Activated T-helper 1 cell treated with anti-CD3 and anti-CD28 coated beads, Interleukin-12 subunit alpha, Interleukin-12 subunit beta, Interleukin-2, Interleukin-4 antibody, amounts not matched to agents 30 ng/mL and 10 ng/mL and 1 ng/mL, durations not matched to agents 14 hours and 24 hours and 36 hours (primary cell): ENCODE measurements around the gene VAC14. TPM values are rescaled to one million over a fixed set of nuclear protein-coding genes. Genes with fewer than 3 reads are reported as not detected.
"Not testable (repeated sequence)": the region's sequence is repeated elsewhere in the genome, so short reads cannot be mapped to it uniquely, and the experiment has no call there.

Experiments used
- DNase-seq: peaks from one replicate; pipeline ENCODE4 v3.0.0; 2021; ENCODE audit warnings: low spot score
- H3K27ac Mint-ChIP-seq: one replicate; pipeline ENCODE4 v1.8.0; 2021; ENCODE audit warnings: mild to moderate bottlenecking, mixed read lengths
- H3K27me3 Mint-ChIP-seq: one replicate; pipeline ENCODE4 v1.8.0; 2022; ENCODE audit warnings: mild to moderate bottlenecking, moderate library complexity, mixed read lengths; ENCODE audit not compliant: insufficient read depth
- H3K36me3 Mint-ChIP-seq: one replicate; pipeline ENCODE4 v1.8.0; 2021; ENCODE audit warnings: low read depth, mixed read lengths
- H3K4me1 Mint-ChIP-seq: one replicate; pipeline ENCODE4 v1.8.0; 2021; ENCODE audit warnings: low read depth, mixed read lengths
- H3K4me3 Mint-ChIP-seq: one replicate; pipeline ENCODE4 v1.8.0; 2021; ENCODE audit warnings: mild to moderate bottlenecking, moderate library complexity, mixed read lengths
- H3K9me3 Mint-ChIP-seq: one replicate; pipeline ENCODE4 v1.8.0; 2021; ENCODE audit warnings: mixed read lengths
- intact Hi-C: fragments of 100-400 bp; cut with micrococcal nuclease; formaldehyde crosslinking; loops from one replicate; pipeline ENCODE4 v1.15.1; 2024
- total RNA-seq: library from RNA; stranded (reverse); gene quantifications from 2 replicates; pipeline ENCODE4 v1.2.3, GENCODE V29; 2022

VAC14 gene
- total RNA-seq, 1 donor from 2014 or later, result 37.5 TPM

- intact Hi-C loops, result no loop called here
- Mint-ChIP-seq H3K4me1 (peaks cover 51% of the 10 kb centered on the region), H3K27ac (no peak overlapping the region), H3K27me3 (no peaks in the 10 kb centered on the region), H3K9me3 (no peaks in the 10 kb centered on the region), H3K36me3 (peaks cover 23% of the 10 kb centered on the region), H3K4me3 (no peak overlapping the region)
- no peak for DNase-seq
Measured at GRCh38 chr16:70743791-70744190, 57.2 kb downstream of the VAC14 start.

- H3K9me3 Mint-ChIP-seq, H3K27me3 Mint-ChIP-seq, H3K4me3 Mint-ChIP-seq, DNase-seq, H3K27ac Mint-ChIP-seq, intact Hi-C loops: not testable (repeated sequence)
- peaks cover 54% of the 10 kb centered on the region for H3K4me1 Mint-ChIP-seq
- peaks cover 23% of the 10 kb centered on the region for H3K36me3 Mint-ChIP-seq
Measured at GRCh38 chr16:70742967-70743366, 58.0 kb downstream of the VAC14 start.

DNA sequence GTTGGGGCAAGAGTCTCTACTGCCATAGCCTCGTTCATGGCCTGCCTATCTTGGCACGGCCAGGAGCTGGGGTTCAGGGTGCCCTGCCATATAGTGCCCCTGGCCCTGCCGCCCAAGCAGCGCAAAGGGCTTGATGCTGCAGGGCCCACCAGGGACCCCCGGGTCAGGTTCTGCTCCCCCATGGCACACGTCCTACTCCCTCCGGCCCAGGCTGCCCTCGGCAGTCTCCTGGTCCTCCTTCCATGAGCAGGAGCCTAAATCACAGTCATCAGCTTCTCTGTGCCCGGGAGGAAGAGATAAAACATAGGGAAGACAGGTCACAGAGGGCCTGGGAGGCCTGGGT is 59.2 kb downstream of the VAC14 start:
- peak overlapping the region; percentile 15 for H3K27ac Mint-ChIP-seq

GRCh38 chr16:70740914-70741782 is 59.8 kb downstream of the VAC14 start:
- peaks cover 52% of the 10 kb centered on the region for H3K4me1 Mint-ChIP-seq
- no peak for DNase-seq
- H3K27ac Mint-ChIP-seq, result peak overlapping the region; percentile 61
- peaks cover 21% of the 10 kb centered on the region for H3K36me3 Mint-ChIP-seq
- no peak overlapping the region for H3K4me3 Mint-ChIP-seq
- intact Hi-C loops, result no loop called here
- no peaks in the 10 kb centered on the region for H3K9me3 Mint-ChIP-seq
- H3K27me3 Mint-ChIP-seq, result no peaks in the 10 kb centered on the region

More for the DNA sequence above, 59.2 kb downstream of the VAC14 start:
- Mint-ChIP-seq H3K4me3 (no peak overlapping the region), H3K27me3 (no peaks in the 10 kb centered on the region), H3K9me3 (no peaks in the 10 kb centered on the region), H3K36me3 (peaks cover 23% of the 10 kb centered on the region), H3K4me1 (peaks cover 53% of the 10 kb centered on the region)
- no peak for DNase-seq
- intact Hi-C loops, result no loop called here

DNA sequence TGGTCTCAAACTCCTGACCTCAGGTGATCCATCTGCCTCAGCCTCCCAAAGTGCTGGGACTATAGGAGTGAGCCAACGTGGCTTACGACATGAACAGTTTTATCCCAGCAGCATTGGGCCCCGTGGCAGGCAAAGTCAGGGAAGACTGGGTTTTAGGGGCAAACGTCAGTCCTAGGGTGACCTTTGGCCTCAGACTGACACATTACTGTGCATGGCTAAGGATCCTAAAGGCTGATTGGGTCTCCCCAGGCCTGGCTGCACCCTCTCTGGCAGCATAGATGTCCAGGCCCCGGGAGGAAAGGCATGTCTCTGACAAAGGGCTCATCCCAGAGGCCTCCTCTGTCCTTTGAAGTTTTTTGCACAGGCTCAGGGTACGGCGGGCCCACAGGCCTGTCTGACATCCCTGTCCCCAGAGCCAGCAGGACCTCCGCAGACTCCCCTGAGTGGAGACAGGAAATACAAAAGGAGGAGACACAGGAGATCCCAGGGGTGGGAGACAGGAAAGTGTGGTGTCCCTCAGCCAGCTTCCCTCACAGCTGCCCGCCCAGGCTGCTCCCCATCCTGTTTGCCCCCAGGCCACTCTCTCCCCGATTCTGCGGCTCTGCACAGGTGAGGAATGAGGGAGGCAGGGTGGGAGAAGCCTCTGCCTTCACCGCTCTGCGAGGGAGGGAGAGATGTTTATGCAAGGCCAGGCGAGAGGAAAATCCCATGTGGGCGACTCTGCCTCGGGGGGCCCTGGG is 60.6 kb downstream of the VAC14 start:
- intact Hi-C loops, result no loop called here
- H3K4me1 Mint-ChIP-seq, result peaks cover 49% of the 10 kb centered on the region

GRCh38 chr16:70739389-70739788 is 61.6 kb downstream of the VAC14 start:
- intact Hi-C loops, result loop anchor here (2.0 to 10.0 kb wide), 3 partner anchors 53 to 627 kb away; partner anchors contain the start of genes MTSS2 and PDPR
- Mint-ChIP-seq H3K4me3 (peak overlapping the region; percentile 26), H3K36me3 (peaks cover 24% of the 10 kb centered on the region), H3K27ac (peak overlapping the region; percentile 98), H3K4me1 (peaks cover 53% of the 10 kb centered on the region), H3K9me3 (no peaks in the 10 kb centered on the region), H3K27me3 (no peaks in the 10 kb centered on the region)
- DNase-seq, result no peak

More for the DNA sequence above, 60.6 kb downstream of the VAC14 start:
- Mint-ChIP-seq H3K36me3 (peaks cover 19% of the 10 kb centered on the region), H3K4me3 (peak overlapping the region; percentile 19), H3K9me3 (no peaks in the 10 kb centered on the region), H3K27ac (peak overlapping the region; percentile 52), H3K27me3 (no peaks in the 10 kb centered on the region)
- DNase-seq, result no peak

- peaks cover 53% of the 10 kb centered on the region for H3K4me1 Mint-ChIP-seq
- intact Hi-C loops, result loop anchor here (2.0 to 10.0 kb wide), 3 partner anchors 52 to 626 kb away; partner anchors contain the start of genes MTSS2 and PDPR
- peaks cover 17% of the 10 kb centered on the region for H3K36me3 Mint-ChIP-seq
- H3K9me3 Mint-ChIP-seq, result no peaks in the 10 kb centered on the region
- peak overlapping the region; percentile 98 for H3K27ac Mint-ChIP-seq
- DNase-seq, result no peak
- peak overlapping the region; percentile 79 for H3K4me3 Mint-ChIP-seq
- H3K27me3 Mint-ChIP-seq, result no peaks in the 10 kb centered on the region
Measured at GRCh38 chr16:70738083-70738977, 62.6 kb downstream of the VAC14 start.

DNA sequence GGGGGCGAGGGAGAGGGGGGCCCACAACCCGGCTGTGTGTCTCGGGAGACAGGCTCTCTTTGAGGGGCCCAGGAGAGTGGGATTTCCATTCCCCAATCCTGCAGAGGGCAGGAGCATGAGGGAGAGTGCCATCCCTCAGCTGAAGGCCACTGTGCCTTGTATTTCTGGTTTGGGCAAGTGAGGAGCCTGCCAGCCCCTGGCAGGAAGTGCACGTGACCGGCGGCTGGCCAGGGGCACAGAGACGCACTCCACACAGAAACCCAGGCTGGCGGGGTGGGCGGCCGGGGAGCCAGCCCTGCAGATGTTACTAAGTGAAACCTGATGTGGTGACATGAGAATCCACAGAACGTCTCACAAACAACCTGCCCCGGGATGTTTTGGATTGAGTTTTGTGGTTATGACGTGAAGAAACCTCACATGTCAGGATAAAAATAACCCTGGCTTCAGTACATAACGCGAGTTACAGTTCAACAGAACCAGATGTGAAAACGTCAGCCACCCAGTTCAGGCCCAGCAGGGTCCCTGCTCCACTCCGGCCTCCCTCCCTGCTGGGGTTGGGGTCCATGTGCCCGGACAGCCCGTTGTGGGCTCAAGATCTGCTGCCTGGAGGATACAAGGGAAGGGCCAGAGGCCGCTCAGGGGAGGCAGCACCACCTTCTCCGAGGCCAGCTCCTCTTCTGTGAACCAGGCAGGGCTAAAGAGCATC is 63.4 kb downstream of the VAC14 start:
- peaks cover 10% of the 10 kb centered on the region for H3K36me3 Mint-ChIP-seq
- no peaks in the 10 kb centered on the region for H3K9me3 Mint-ChIP-seq
- intact Hi-C loops, result loop anchor here (1.0 to 10.0 kb wide), 6 partner anchors 10 to 625 kb away; partner anchors contain the start of genes MTSS2, PDPR and VAC14
- peak overlapping the region; percentile 98 for H3K27ac Mint-ChIP-seq
- peaks cover 53% of the 10 kb centered on the region for H3K4me1 Mint-ChIP-seq
- peak; percentile 83 for DNase-seq
- no peaks in the 10 kb centered on the region for H3K27me3 Mint-ChIP-seq
- H3K4me3 Mint-ChIP-seq, result peak overlapping the region; percentile 79

DNA sequence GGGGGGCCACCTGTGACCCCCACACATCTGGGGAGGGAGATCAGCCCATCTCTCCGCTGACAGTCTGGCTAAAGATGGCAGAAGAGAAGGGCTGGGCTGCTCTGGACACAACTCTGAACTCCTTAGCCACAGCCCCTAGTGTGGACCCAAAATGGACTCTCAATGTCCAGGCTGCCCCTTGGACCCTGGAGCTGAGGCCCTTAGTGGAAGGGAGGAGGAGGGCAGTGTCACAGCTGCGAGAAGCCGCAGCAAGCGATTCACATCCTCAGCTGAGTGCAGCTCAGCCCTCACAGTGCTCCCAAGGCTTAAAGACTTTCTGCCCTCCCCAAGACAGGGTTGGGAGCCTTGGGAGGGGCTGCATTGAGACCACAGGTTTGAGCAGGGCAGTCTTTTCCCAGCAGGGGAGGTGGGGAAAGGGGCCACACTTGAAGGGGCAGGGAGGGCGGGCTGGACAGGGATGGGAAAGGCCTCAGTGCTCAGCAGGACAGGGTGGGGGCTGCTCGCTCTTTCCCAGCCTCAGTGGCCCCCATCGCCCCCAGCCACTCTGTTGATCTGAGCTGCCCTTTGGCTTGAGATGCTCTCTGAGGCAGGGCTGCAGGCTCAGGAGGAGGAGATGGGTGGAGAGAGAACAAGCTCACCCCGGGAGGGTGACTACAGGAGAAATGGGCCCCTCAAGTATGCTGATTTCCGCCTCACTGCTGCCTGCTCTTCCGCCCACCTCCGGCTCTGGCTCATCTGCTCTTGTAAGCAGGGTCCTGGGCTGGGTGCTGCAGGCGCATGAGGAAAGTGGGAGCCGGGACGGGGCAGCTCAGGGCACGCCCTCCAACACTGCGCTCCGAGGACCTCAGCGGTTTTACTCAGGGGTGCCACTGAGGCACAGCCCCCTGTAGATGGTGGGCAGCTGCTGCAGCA is 64.2 kb downstream of the VAC14 start:
- no peaks in the 10 kb centered on the region for H3K9me3 Mint-ChIP-seq
- no peak for DNase-seq
- intact Hi-C loops, result loop anchor here (1.0 to 10.0 kb wide), 5 partner anchors 11 to 624 kb away; partner anchors contain the start of genes PDPR and VAC14
- peak overlapping the region; percentile 15 for H3K4me3 Mint-ChIP-seq
- H3K4me1 Mint-ChIP-seq, result peaks cover 52% of the 10 kb centered on the region
- H3K36me3 Mint-ChIP-seq, result peaks cover 10% of the 10 kb centered on the region
- H3K27ac Mint-ChIP-seq, result peak overlapping the region; percentile 98
- no peaks in the 10 kb centered on the region for H3K27me3 Mint-ChIP-seq

GRCh38 chr16:70735141-70735979 is 65.6 kb downstream of the VAC14 start:
- DNase-seq, result no peak
- no peaks in the 10 kb centered on the region for H3K27me3 Mint-ChIP-seq
- no peak overlapping the region for H3K27ac Mint-ChIP-seq
- peaks cover 39% of the 10 kb centered on the region for H3K4me1 Mint-ChIP-seq
- intact Hi-C loops, result loop anchor here (5.0 to 10.0 kb wide), 2 partner anchors 331 to 623 kb away; partner anchors contain the start of gene PDPR
- H3K36me3 Mint-ChIP-seq, result peaks cover 13% of the 10 kb centered on the region
- H3K9me3 Mint-ChIP-seq, result no peaks in the 10 kb centered on the region
- no peak overlapping the region for H3K4me3 Mint-ChIP-seq
